ENCODE data around the gene UGT1A5. TPM values are rescaled to one million over a fixed set of nuclear protein-coding genes. Genes with fewer than 3 reads are reported as not detected.

UGT1A5 gene
- total RNA-seq, 1 experiment from 2014 or later = not detected

DNA sequence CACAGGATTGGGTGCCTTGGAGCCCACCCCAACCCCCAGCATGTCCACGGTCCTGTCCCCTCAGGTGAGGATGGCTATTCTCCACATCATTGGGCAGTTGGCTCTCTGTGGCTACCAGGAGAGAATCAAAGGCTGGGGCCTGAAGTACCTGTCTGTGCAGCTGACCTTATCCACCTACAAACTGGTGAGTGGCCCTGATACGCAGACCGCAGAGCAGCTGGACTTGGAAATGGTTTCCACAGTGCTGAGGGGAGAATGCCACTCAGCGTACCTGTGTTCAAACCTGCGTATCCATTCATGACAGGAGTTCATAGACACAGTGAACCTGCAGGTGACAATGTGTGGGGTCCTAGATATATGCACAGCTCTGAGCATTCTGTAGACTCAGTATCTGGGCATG is 87.0 kb downstream of the UGT1A5 start (continued):
- TF ChIP-seq, protein P1, sequence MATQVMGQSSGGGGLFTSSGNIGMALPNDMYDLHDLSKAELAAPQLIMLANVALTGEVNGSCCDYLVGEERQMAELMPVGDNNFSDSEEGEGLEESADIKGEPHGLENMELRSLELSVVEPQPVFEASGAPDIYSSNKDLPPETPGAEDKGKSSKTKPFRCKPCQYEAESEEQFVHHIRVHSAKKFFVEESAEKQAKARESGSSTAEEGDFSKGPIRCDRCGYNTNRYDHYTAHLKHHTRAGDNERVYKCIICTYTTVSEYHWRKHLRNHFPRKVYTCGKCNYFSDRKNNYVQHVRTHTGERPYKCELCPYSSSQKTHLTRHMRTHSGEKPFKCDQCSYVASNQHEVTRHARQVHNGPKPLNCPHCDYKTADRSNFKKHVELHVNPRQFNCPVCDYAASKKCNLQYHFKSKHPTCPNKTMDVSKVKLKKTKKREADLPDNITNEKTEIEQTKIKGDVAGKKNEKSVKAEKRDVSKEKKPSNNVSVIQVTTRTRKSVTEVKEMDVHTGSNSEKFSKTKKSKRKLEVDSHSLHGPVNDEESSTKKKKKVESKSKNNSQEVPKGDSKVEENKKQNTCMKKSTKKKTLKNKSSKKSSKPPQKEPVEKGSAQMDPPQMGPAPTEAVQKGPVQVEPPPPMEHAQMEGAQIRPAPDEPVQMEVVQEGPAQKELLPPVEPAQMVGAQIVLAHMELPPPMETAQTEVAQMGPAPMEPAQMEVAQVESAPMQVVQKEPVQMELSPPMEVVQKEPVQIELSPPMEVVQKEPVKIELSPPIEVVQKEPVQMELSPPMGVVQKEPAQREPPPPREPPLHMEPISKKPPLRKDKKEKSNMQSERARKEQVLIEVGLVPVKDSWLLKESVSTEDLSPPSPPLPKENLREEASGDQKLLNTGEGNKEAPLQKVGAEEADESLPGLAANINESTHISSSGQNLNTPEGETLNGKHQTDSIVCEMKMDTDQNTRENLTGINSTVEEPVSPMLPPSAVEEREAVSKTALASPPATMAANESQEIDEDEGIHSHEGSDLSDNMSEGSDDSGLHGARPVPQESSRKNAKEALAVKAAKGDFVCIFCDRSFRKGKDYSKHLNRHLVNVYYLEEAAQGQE (IDR thresholded peaks at IDR 0.05; ENCODE audit: low read depth) = no peak
- no peak for TF ChIP-seq YY1 (IDR thresholded peaks at IDR 0.05; ENCODE audit: extremely low read depth, insufficient replicate concordance, low read depth, low read length)

DNA sequence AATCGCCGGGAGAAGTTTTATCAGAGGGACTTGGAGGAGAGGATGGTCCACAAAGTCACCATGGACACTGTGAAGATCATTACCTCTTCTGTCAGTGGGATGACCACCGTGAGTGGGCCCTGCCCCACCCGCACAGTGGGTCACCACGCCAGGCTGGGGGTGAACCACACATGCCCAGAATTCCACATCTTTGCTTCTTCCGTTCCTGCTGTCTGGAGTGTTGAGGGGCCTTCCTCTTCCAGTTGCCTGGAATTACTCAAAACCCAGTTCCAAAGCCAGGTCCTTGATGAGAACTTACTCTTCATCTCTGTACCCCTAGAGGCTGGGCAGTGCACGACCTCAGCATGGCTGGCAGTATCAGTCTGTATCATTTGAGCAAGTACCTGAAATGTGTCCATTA is 87.5 kb downstream of the UGT1A5 start:
- ChIA-PET CTCF (no interaction called here), POLR2A (no interaction called here), RAD21 (ENCODE audit: low non-redundant PET in 1 of 2, low total read pairs in 2 of 2, uncharacterized antibody in 2 of 2, unreplicated experiment in 2 of 2) (no interaction called here)
- Histone ChIP-seq H3K27ac (ENCODE audit: low read depth, low read length) (no peak overlapping the region), H3K9ac (ENCODE audit: low read length) (no peak overlapping the region), H3K4me3 (replicated peaks in 1 of 2; ENCODE audit: low read depth in 1 of 2, low read length in 2 of 2) (no peak overlapping the region), H3K36me3 (ENCODE audit: control insufficient read depth in 1 of 2, insufficient read depth in 2 of 2, low read length in 2 of 2) (no peaks in the 10 kb centered on the region), H3K4me2 (ENCODE audit: low read length) (no peak overlapping the region), H3K4me1 (ENCODE audit: control insufficient read depth in 1 of 2, insufficient read depth in 2 of 2, low read length in 2 of 2) (peaks cover 5 to 9% of the 10 kb centered on the region in 2 experiments; a peak in 3 of 4 replicates), H4K20me1 (ENCODE audit: insufficient read depth) (no peaks in the 10 kb centered on the region), H3K27me3 (ENCODE audit: insufficient read depth, low read length) (no peaks in the 10 kb centered on the region), H2AFZ (ENCODE audit: low read depth, low read length, poor library complexity, severe bottlenecking) (no peak overlapping the region), H3K9me3 (ENCODE audit: control insufficient read depth in 1 of 2, insufficient read depth in 1 of 2, low read depth in 1 of 2, low read length in 2 of 2) (no peaks in the 10 kb centered on the region), H3K9me2 (ENCODE audit: insufficient read depth) (no peaks in the 10 kb centered on the region), H3K79me2 (ENCODE audit: insufficient read depth, low read length) (no peaks in the 10 kb centered on the region)
- BruUV-seq (replicated peaks) = no TSS peak
- TF ChIP-seq SIN3A (IDR thresholded peaks at IDR 0.05; ENCODE audit: low read depth) (no peak), POLR2AphosphoS5 (IDR thresholded peaks at IDR 0.05; ENCODE audit: low read depth, low read length) (no peak), YY1 (IDR thresholded peaks at IDR 0.05; ENCODE audit: extremely low read depth, insufficient replicate concordance, low read depth, low read length) (no peak), EZH2 (IDR thresholded peaks at IDR 0.05) (no peak), ELF1 (IDR thresholded peaks at IDR 0.05; ENCODE audit: borderline replicate concordance, low read depth) (no peak)
- TF ChIP-seq, protein P2, sequence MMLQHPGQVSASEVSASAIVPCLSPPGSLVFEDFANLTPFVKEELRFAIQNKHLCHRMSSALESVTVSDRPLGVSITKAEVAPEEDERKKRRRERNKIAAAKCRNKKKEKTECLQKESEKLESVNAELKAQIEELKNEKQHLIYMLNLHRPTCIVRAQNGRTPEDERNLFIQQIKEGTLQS (IDR thresholded peaks at IDR 0.05) = no peak
- TF ChIP-seq, protein P1 (IDR thresholded peaks at IDR 0.05; ENCODE audit: low read depth) = no peak
- TF ChIP-seq, protein P3, sequence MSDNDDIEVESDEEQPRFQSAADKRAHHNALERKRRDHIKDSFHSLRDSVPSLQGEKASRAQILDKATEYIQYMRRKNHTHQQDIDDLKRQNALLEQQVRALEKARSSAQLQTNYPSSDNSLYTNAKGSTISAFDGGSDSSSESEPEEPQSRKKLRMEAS (IDR thresholded peaks at IDR 0.05) = no peak
- ATAC-seq = no peak
- intact Hi-C loops (cut with micrococcal nuclease) = no loop called here
- no peak for DNase-seq (ENCODE audit: low read depth, low spot score)

All from HCT116 (cell line).